Gastroesophageal sphincter (tissue), 3 donors: ENCODE data around the gene MCC.

ENCODE experiments used
- EP300 ChIP-seq: sonication (generic); formaldehyde crosslinking; IDR thresholded peaks from one replicate; pipeline ENCODE4 v1.6.1; 2017; ENCODE audit warnings: antibody characterized with exemption, mild to moderate bottlenecking
- POLR2A ChIP-seq, 2 donors: fragments of 450-650 bp; IDR thresholded peaks; one replicate each; pipeline ENCODE4 v1.6.1; 2017; ENCODE audit warnings: antibody characterized with exemption in 2 of 2, mild to moderate bottlenecking in 2 of 2, moderate library complexity in 1 of 2
- TF ChIP-seq, protein P1 (sequence below), 4 experiments: fragments of 200-600 bp in 2 of 4; fragments of 450-650 bp in 2 of 4; sonication (generic) in 1 of 4; IDR thresholded peaks; one replicate each; pipeline ENCODE4 v1.5.1; 2017 to 2019; ENCODE audit warnings: antibody characterized with exemption in 4 of 4, mild to moderate bottlenecking in 2 of 4, moderate library complexity in 2 of 4

DNA sequence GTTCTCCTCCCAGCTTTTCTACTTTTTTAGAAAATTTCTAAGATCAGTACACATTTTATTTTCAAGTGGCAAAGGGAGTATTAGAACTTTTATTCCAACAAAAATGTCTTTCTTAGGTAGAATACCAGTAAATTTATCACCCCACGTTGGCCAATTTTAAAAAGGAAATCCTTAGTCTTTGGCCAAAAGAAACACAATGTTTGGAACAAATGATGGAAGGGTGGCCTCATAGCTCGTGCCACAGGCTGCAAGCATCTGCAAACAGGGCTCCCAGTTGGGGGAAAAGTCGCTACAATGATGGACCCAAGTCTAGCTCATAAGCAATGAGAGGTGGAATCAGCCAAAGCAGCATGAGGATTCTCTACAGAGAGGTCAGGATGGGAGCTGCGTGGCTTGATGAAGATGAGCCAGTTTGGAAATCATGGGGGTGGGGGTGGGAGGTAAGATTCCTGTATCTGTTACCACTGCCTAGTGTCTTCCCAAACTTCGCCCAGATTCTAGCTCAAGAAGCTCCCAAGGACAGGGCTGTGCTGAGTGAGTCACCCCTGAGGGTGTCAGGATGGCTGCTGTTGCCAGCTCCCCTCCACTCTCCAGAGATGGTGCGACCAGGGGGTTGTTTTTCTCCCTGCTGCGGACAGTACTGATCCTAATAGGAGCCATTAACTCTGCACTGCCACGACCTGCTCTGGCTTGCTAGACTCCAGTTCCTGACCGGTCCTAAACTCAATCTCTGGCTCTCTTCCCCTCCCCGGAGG lies 436.0 kb downstream of the MCC start:
- TF ChIP-seq, protein P1, sequence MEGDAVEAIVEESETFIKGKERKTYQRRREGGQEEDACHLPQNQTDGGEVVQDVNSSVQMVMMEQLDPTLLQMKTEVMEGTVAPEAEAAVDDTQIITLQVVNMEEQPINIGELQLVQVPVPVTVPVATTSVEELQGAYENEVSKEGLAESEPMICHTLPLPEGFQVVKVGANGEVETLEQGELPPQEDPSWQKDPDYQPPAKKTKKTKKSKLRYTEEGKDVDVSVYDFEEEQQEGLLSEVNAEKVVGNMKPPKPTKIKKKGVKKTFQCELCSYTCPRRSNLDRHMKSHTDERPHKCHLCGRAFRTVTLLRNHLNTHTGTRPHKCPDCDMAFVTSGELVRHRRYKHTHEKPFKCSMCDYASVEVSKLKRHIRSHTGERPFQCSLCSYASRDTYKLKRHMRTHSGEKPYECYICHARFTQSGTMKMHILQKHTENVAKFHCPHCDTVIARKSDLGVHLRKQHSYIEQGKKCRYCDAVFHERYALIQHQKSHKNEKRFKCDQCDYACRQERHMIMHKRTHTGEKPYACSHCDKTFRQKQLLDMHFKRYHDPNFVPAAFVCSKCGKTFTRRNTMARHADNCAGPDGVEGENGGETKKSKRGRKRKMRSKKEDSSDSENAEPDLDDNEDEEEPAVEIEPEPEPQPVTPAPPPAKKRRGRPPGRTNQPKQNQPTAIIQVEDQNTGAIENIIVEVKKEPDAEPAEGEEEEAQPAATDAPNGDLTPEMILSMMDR (IDR thresholded peaks at IDR 0.05), result no peak
- TF ChIP-seq POLR2A (IDR thresholded peaks at IDR 0.05) (no peak), EP300 (no peak)
